Caki2 (cell line): ENCODE results near the gene TMEM54. TPM values are rescaled to one million over a fixed set of nuclear protein-coding genes. Genes with fewer than 3 reads are reported as not detected.
"Not testable (repeated sequence)": the region's sequence is repeated elsewhere in the genome, so short reads cannot be mapped to it uniquely, and the experiment has no call there.

Source experiments
- DNase-seq: peaks from one replicate; pipeline ENCODE4 v3.0.0-alpha.2; 2015; ENCODE audit warnings: low read depth
- in situ Hi-C: cut with HindIII; loops from 2 replicates; pipeline ENCODE4 v1.10.0; 2016; ENCODE audit warnings: low sequenced_read_pairs, low pct_unique_long_range_greater_than_20kb, mixed read lengths
- total RNA-seq: library from RNA; depleted of rRNA; stranded (reverse); fragments of >200 nt; shearing (Covaris generic); gene quantifications from 2 replicates; pipeline ENCODE4 v1.2.3, GENCODE V29; 2014; ENCODE audit warnings: low replicate concordance

TMEM54 gene
- total RNA-seq, 1 experiment from 2014 or later, result 188 TPM

GRCh38 chr1:32924881-32925344, 23.7 kb upstream of the TMEM54 start:
- DNase-seq, result no peak
- in situ Hi-C loops, result no loop called here

- no peak for DNase-seq
- in situ Hi-C loops, result no loop called here
Observed at GRCh38 chr1:32920833-32921232, 19.6 kb upstream of the TMEM54 start.

- no peak for DNase-seq
- in situ Hi-C loops, result no loop called here
Observed at GRCh38 chr1:32919811-32920733, 18.9 kb upstream of the TMEM54 start.

DNA sequence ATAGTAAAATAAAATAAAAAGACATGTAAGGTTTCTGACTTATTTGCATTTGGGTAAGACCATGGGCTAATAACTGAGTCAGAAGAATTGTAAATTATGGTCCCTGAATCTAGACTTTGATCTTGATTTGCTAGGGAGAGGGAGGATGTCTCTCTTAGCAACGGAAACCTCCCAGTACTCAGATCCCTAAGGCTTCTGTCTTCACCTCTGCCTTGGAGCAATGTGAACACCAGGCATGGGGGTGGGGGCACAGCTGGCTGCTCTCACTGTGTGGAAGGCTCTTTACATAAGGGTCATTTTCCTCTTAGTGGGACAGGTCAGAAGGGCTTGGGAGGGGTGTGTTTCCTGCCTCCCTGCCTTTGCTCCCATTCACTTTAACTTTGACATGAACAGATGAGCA, 17.0 kb upstream of the TMEM54 start:
- DNase-seq, result no peak
- in situ Hi-C loops, result no loop called here

GRCh38 chr1:32917521-32917920, 16.3 kb upstream of the TMEM54 start:
- in situ Hi-C loops, result no loop called here
- DNase-seq, result no peak

GRCh38 chr1:32915766-32916706, 14.8 kb upstream of the TMEM54 start:
- no peak for DNase-seq
- in situ Hi-C loops, result no loop called here

DNA sequence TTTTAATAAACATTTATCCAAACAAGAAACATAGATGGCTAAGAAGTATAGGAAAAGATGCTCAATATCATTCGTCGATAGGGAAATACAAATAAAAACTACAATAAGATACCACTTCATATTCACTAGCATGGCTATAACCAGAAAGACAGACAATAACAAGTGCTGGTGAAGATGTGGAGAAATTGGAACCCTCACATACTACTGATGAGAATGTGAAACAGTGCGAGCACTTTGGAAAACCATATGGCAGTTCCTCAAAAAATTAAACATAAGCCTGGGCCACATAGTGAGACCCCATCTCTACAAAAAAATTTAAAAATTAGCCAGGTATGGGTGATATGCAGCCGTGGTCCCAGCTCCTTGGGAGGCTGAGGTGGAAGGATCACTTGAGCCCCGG, 9.1 kb upstream of the TMEM54 start:
- in situ Hi-C loops, result no loop called here
- DNase-seq, result no peak

GRCh38 chr1:32907435-32907834, 6.2 kb upstream of the TMEM54 start:
- DNase-seq, result no peak
- in situ Hi-C loops, result no loop called here

GRCh38 chr1:32906654-32907053, 5.5 kb upstream of the TMEM54 start:
- DNase-seq, result no peak
- in situ Hi-C loops, result no loop called here

GRCh38 chr1:32905588-32905987, 4.4 kb upstream of the TMEM54 start:
- in situ Hi-C loops, result not testable (repeated sequence)

GRCh38 chr1:32904797-32905196, 3.6 kb upstream of the TMEM54 start:
- no peak for DNase-seq
- in situ Hi-C loops, result no loop called here

More at GRCh38 chr1:32905588-32905987, 4.4 kb upstream of the TMEM54 start:
- not testable (repeated sequence) for DNase-seq

DNA sequence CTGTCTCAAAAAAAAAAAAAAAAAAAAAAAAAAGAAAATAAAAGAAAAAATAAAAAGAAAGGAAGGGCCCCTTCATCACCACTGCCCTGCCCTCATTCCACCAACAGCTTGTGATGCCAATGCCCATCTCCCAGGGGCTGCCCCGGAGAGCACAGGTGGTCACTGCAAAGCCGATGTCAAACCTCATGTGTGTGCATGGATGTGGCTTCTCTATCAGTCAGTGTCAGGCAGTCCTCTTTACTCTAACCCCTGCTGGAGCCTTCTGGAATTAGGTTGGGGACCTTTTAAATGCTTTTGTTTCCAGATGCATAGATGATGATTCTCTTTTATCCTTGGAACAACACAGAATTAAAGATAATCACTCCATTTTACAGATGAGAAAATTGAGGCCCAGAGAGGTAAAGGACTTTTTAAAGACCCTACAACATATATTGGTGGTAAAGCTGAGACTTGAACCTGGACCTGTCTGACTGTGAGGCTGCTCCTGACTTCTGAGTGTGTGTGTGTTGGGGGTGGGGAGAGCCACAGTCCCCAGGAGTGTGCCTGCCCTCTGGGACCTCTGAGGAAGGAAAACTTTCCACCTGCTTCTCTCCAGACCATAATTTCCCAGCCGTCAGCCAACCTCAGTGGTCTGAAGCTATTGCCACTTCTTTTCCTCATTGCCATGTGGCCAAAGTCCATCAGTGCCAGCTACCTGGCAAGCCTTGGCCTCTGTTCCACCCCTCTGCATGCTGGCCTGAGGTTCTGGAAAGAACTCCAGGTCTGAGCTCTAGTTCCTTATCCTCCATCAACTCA, 3.0 kb upstream of the TMEM54 start:
- in situ Hi-C loops, result no loop called here
- no peak for DNase-seq

- in situ Hi-C loops, result no loop called here
- DNase-seq, result no peak
Observed at GRCh38 chr1:32902535-32902920, 1.3 kb upstream of the TMEM54 start.

- in situ Hi-C loops, result no loop called here
- DNase-seq, result no peak
Observed at GRCh38 chr1:32901823-32902534, 790 bp upstream of the TMEM54 start.

- DNase-seq, result no peak
- in situ Hi-C loops, result no loop called here
Observed at GRCh38 chr1:32900371-32900955, 726 bp downstream of the TMEM54 start.

DNA sequence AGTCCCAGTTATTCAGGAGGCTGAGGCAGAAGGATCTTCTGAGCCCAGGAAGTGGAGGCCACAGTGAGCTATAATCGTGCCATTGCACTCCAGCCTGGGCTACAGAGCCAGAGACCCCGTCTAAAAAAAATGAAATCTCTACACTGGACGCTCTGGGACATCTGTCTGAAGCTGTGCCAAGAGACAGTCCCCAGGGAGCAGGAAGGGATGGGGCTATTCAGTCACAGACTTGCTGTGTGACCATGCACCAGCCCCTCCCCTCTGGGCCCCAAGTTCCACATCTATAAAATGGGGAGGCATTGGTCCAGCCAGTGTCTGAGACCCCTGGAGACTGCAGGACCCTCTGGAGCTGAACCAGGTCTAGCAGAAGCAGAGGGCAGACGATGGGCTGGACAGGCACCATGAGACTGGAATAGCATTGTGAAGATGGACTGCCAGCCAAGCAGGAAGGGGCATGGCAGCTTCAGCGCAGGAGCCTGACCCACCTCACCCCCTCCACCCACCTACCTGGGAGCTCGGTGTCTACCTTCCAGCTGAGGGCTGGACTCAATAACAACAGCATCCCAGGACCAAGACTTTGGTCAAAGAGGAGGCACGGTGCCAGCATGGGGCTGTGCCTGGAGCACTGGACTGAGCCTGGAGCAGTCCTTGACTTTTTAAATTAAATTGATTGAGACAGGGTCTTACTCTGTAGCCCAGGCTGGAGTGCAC, 1.4 kb downstream of the TMEM54 start:
- DNase-seq, result no peak
- in situ Hi-C loops, result no loop called here

DNA sequence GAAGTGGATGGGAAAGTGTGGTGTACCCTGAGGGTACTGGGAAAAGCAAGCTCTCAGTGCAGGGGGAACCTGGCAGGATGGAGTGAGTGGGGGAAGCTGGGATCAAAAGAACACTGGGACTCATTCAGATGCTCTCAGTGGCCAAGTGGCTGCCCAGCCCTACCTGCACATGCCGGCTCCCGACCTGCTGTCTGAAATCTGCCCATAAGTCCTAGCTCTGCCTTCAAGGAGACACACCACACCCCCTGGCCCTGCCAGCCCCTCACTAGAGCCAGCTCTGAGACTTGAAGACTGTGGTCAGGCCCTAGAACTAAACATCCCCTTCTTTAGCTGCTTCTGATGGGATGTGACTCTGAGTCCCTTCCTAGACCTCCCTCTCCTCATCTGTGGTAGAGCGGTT, 2.2 kb downstream of the TMEM54 start:
- in situ Hi-C loops, result no loop called here
- no peak for DNase-seq
